ENCODE results near the gene HDAC4. TPM values are rescaled to one million over a fixed set of nuclear protein-coding genes. Genes with fewer than 3 reads are reported as not detected.

HDAC4 gene
- total and polyA plus RNA-seq, 9 of the 15 experiments (the other 6 are each of a cell fraction or from before 2014, with no cell fraction given): 0.11 to 20.2 (median 4.0) TPM

GRCh38 chr2:239119346-239120126, 281.3 kb downstream of the HDAC4 start:
- no peak overlapping the region for H3K4me2 ChIP-seq (ENCODE audit: insufficient read depth, low read length)
- H2AFZ ChIP-seq (ENCODE audit: low read depth, low read length): no peak overlapping the region
- DNase-seq (ENCODE audit: extremely low read depth in 1 of 4, low spot score in 3 of 4): no peak
- H3K36me3 ChIP-seq (ENCODE audit: control insufficient read depth, insufficient read depth, low read length): peaks cover 3% of the 10 kb centered on the region; the same call in 2 of the 3 replicates
- no peak overlapping the region for H3K4me3 ChIP-seq
- TF ChIP-seq HDAC3 (IDR thresholded peaks at IDR 0.05; ENCODE audit: borderline replicate concordance, partially characterized antibody): no peak
- no peak for TF ChIP-seq AFF1 (IDR thresholded peaks at IDR 0.05; ENCODE audit: low read depth in 1 of 2, partially characterized antibody in 2 of 2)
- no peak for TF ChIP-seq NFE2L1 (tag; IDR thresholded peaks at IDR 0.05; ENCODE audit: borderline replicate concordance, low read depth)
- TF ChIP-seq MTA3 (IDR thresholded peaks at IDR 0.05; ENCODE audit: borderline replicate concordance): no peak
- TF ChIP-seq NFIC (IDR thresholded peaks at IDR 0.05): peak; percentile 55
- TF ChIP-seq ZNF41 (CRISPR knock-in tag; conservative IDR thresholded peaks at IDR 0.05): no peak
- no peak for TF ChIP-seq HNRNPK (IDR thresholded peaks at IDR 0.05; ENCODE audit: low read depth, low read length, poor library complexity, severe bottlenecking)
- intact Hi-C loops (cut with micrococcal nuclease): no loop called here
- BruUV-seq (replicated peaks): no TSS peak
- H3K9me1 ChIP-seq (ENCODE audit: control insufficient read depth, insufficient read depth, low read length): no peaks in the 10 kb centered on the region
- H3K9ac ChIP-seq (ENCODE audit: insufficient read depth in 1 of 2, low read depth in 2 of 2, low read length in 2 of 2): no peak overlapping the region
- WGBS (ENCODE audit: insufficient coverage, low coverage, missing lambda C conversion rate): 84% methylated on average over 7 of the region's 21 CpGs
- ChIA-PET CTCF (ENCODE audit: low intra/inter-chr PET ratio) (no interaction called here), POLR2A (no interaction called here)
- H3K27me3 ChIP-seq (ENCODE audit: control insufficient read depth in 2 of 2, insufficient read depth in 2 of 2, low read length in 2 of 2): no peaks in the 10 kb centered on the region
- no peak for FAIRE-seq
- H3K79me2 ChIP-seq (ENCODE audit: control insufficient read depth, insufficient read depth, low read length): no peaks in the 10 kb centered on the region
- no peak for ATAC-seq
- no peak overlapping the region for H3K27ac ChIP-seq (ENCODE audit: extremely low read depth, low read depth, low read length)
- in situ Hi-C loops (cut with MboI): no loop called here
- no peaks in the 10 kb centered on the region for H3K9me3 ChIP-seq (replicated peaks; ENCODE audit: control insufficient read depth, insufficient read depth, low read depth, low read length)
- H3K4me1 ChIP-seq (replicated peaks in 1 of 2; ENCODE audit: control insufficient read depth in 2 of 2, insufficient read depth in 2 of 2, low read length in 2 of 2): peaks cover 0 to 3% of the 10 kb centered on the region in 2 experiments; a peak in 1 of 5 replicates
- H4K20me1 ChIP-seq (replicated peaks; ENCODE audit: control insufficient read depth, insufficient read depth, low read length): no peaks in the 10 kb centered on the region
